Activated CD4-positive, CD25-positive, alpha-beta regulatory T cell treated with anti-CD3 and anti-CD28 coated beads, Interleukin-2, amount 50 U/mL, for 72 hours (primary cell): Measurements from ENCODE around the gene SLC13A1.
"Not testable (repeated sequence)": the region's sequence is repeated elsewhere in the genome, so short reads cannot be mapped to it uniquely, and the experiment has no call there.

ENCODE experiments used
- DNase-seq: peaks from one replicate; pipeline ENCODE4 v3.0.0; 2021

Gene SLC13A1

GRCh38 chr7:123199883-123200282 is at the start of gene SLC13A1:
SLC13A1 (minus strand) TSS chr7:123199969; CDS start chr7:123199946, 23 bp downstream.
- DNase-seq, result no peak

- no peak for DNase-seq
Observed at GRCh38 chr7:123244768-123245167, 45.0 kb upstream of the SLC13A1 start.

- DNase-seq, result no peak
Observed at GRCh38 chr7:123242467-123243092, 42.8 kb upstream of the SLC13A1 start.

- no peak for DNase-seq
Observed at GRCh38 chr7:123241809-123242208, 42.0 kb upstream of the SLC13A1 start.

- DNase-seq, result no peak
Observed at GRCh38 chr7:123231021-123232000, 31.5 kb upstream of the SLC13A1 start.

- DNase-seq, result no peak
Observed at GRCh38 chr7:123230603-123231002, 30.8 kb upstream of the SLC13A1 start.

- no peak for DNase-seq
Observed at GRCh38 chr7:123230147-123230546, 30.4 kb upstream of the SLC13A1 start.

- no peak for DNase-seq
Observed at GRCh38 chr7:123229426-123229825, 29.7 kb upstream of the SLC13A1 start.

GRCh38 chr7:123227666-123228065 is 27.9 kb upstream of the SLC13A1 start:
- not testable (repeated sequence) for DNase-seq

GRCh38 chr7:123220396-123220795 is 20.6 kb upstream of the SLC13A1 start:
- no peak for DNase-seq

- DNase-seq, result no peak
Observed at GRCh38 chr7:123218866-123219265, 19.1 kb upstream of the SLC13A1 start.

- no peak for DNase-seq
Observed at GRCh38 chr7:123216825-123217224, 17.1 kb upstream of the SLC13A1 start.

- DNase-seq, result no peak
Observed at GRCh38 chr7:123215350-123215749, 15.6 kb upstream of the SLC13A1 start.

GRCh38 chr7:123211545-123211944 is 11.8 kb upstream of the SLC13A1 start:
- DNase-seq, result no peak

- DNase-seq, result no peak
Observed at GRCh38 chr7:123210986-123211385, 11.2 kb upstream of the SLC13A1 start.

- no peak for DNase-seq
Observed at GRCh38 chr7:123209786-123210185, 10.0 kb upstream of the SLC13A1 start.

- no peak for DNase-seq
Observed at GRCh38 chr7:123208793-123209192, 9.0 kb upstream of the SLC13A1 start.

GRCh38 chr7:123204206-123204835 is 4.6 kb upstream of the SLC13A1 start:
- DNase-seq, result no peak

GRCh38 chr7:123201901-123202300 is 2.1 kb upstream of the SLC13A1 start:
- no peak for DNase-seq

GRCh38 chr7:123198668-123199652 is 809 bp downstream of the SLC13A1 start:
- DNase-seq, result no peak

GRCh38 chr7:123198111-123198510 is 1.7 kb downstream of the SLC13A1 start:
- no peak for DNase-seq

GRCh38 chr7:123193235-123193634 is 6.5 kb downstream of the SLC13A1 start:
- no peak for DNase-seq
